BJ (cell line): ENCODE data around the gene WHRN. TPM values are rescaled to one million over a fixed set of nuclear protein-coding genes. Genes with fewer than 3 reads are reported as not detected.
A peak's percentile ranks its signal among the peaks of the same experiment; 100 is the strongest.

Experiments
- CTCF ChIA-PET: fragments of 350-600 bp; formaldehyde crosslinking; extraction: SDS; loops from one replicate; lab custom pipeline; 2021; ENCODE audit warnings: antibody characterized with exemption, inconsistent platforms; lab: Yijun Ruan, JAX
- POLR2A ChIA-PET: fragments of 300-600 bp; sonication (Branson Sonifier 250); formaldehyde crosslinking; extraction: SDS; loops from one replicate; lab custom pipeline; 2021; ENCODE audit warnings: antibody characterized with exemption; lab: Charles Lee
- DNase-seq: peaks from one replicate; pipeline ENCODE4 v3.0.0-alpha.2; 2011; ENCODE audit warnings: low read depth
- H3K27me3 ChIP-seq: 2 replicates; pipeline ENCODE4 v1.6.0; 2011; ENCODE audit warnings: low read length; ENCODE audit not compliant: control insufficient read depth, insufficient read depth
- H3K36me3 ChIP-seq: 2 replicates; pipeline ENCODE4 v1.5.1; 2011; ENCODE audit warnings: low read length; ENCODE audit not compliant: control insufficient read depth, insufficient read depth
- H3K4me3 ChIP-seq: 2 replicates; pipeline ENCODE4 v1.5.1; 2011; ENCODE audit warnings: low read depth, mild to moderate bottlenecking, control low read depth, low read length
- CTCF ChIP-seq: IDR thresholded peaks from 2 replicates; pipeline ENCODE4 v1.5.1; 2011; ENCODE audit warnings: low read depth, mild to moderate bottlenecking, control low read depth, inconsistent platforms, low read length, moderate library complexity; ENCODE audit not compliant: insufficient read depth
- polyA plus RNA-seq: library from polyadenylated mRNA; depleted of rRNA; stranded (reverse); fragments of >200 nt; gene quantifications from 2 replicates; pipeline ENCODE4 v1.2.3, GENCODE V29; 2011

The WHRN gene
- polyA plus RNA-seq, 1 experiment = 1.5 TPM

DNA sequence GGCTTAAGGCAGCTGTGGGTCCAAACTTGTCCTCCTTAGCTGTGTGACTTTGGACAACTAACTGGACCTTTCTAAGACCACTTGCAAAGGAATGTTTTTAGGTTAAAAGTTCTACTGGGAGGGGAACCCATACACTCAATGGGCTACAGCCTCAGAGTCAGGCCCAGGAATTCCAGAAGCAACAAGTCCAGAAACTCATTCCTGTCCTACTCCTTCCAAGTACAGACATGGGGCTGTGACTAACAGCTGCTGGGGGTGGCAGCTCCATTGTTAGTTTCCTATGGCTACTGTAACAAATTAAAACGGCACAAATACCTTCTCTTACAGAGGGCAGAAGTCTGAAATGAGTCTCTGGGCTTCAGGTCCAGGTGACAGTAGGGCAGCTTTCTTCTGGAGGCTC is 105.1 kb downstream of the WHRN start:
- Histone ChIP-seq H3K36me3 (no peaks in the 10 kb centered on the region), H3K4me3 (no peak overlapping the region), H3K27me3 (no peaks in the 10 kb centered on the region; the same call in 1 of the 2 replicates)
- POLR2A ChIA-PET = no interaction called here
- no peak for DNase-seq
- CTCF ChIA-PET = interaction anchor here (0.8 to 10.6 kb wide), 7 partner anchors 9 to 289 kb away, joined by 3 to 150 read pairs (median 4); no protein-coding TSS in a partner anchor
- TF ChIP-seq CTCF = no peak

DNA sequence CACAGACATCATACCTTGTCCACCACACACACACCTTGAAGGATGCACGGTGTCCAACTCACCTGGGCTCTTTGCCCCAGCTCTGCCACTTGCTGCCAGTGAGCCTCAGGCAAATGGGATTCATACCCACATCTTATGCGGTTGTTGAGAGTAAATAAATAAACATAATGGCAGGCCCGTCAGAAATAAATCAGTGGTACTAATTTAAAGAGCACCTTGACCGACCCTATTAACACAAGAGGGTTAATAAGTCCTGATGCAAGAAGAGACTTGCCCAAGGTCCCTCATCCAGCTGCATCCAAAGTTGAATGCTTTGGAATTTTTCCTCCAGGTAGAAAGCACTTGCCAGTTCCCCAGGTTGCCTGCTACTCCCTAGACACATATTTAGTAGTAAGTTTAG is 105.9 kb downstream of the WHRN start:
- TF ChIP-seq CTCF = no peak
- Histone ChIP-seq H3K36me3 (no peaks in the 10 kb centered on the region), H3K4me3 (no peak overlapping the region), H3K27me3 (no peaks in the 10 kb centered on the region; the same call in 1 of the 2 replicates)
- DNase-seq = no peak
- ChIA-PET POLR2A (no interaction called here), CTCF (interaction anchor here (0.8 to 10.6 kb wide), 5 partner anchors 10 to 282 kb away, joined by 3 to 150 read pairs (median 4); no protein-coding TSS in a partner anchor)

- Histone ChIP-seq H3K36me3 (no peaks in the 10 kb centered on the region), H3K4me3 (peak overlapping the region; percentile 64), H3K27me3 (no peaks in the 10 kb centered on the region; the same call in 1 of the 2 replicates)
- peak; percentile 62 for DNase-seq
- TF ChIP-seq CTCF = no peak
- ChIA-PET POLR2A (no interaction called here), CTCF (interaction anchor here (0.5 to 1.2 kb wide), 2 partner anchors 8 to 52 kb away, joined by 3 to 4 read pairs; no protein-coding TSS in a partner anchor)
Observed at GRCh38 chr9:114397848-114398605, 107.2 kb downstream of the WHRN start.

DNA sequence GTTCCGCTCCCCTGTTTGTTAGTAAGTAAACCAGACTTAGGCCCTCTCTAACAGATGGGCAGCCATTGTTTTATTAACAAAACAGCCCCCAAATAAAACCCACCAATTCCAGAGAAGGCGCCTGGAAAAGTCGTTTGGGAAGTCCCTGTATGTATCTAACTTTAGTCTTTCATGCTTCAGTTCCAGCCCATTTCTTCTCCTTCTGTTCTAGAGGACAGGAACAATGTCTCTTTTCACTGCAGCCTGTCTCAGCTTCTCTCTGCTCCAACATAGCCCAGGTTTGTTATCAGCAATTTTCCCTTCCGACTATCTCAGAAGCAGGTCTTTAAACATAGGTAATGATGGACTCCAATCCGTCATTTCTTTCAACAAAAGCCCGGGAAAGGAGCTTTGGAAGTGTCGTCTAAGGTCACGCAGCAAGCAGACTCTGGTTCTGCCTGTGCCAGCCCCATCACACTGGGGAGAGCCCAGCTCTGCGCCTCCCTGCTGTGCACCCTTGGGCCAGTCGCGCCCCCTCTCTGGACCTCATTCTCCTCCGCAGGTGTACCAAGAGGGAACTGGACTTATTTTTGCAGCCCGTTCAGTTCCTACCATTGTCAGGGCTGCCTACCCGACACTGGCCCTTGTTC is 107.9 kb downstream of the WHRN start:
- DNase-seq = no peak
- Histone ChIP-seq H3K36me3 (no peaks in the 10 kb centered on the region), H3K4me3 (peak overlapping the region; percentile 64), H3K27me3 (no peaks in the 10 kb centered on the region; the same call in 1 of the 2 replicates)
- ChIA-PET CTCF (interaction anchor here (0.5 to 1.2 kb wide), 3 partner anchors 8 to 52 kb away, joined by 3 to 4 read pairs (median 4); no protein-coding TSS in a partner anchor), POLR2A (interaction anchor here (1.0 kb wide), 1 partner anchor 12 kb away, joined by 3 read pairs; no protein-coding TSS in a partner anchor)
- TF ChIP-seq CTCF = no peak
